Psoas muscle (tissue), 8 donors: ENCODE results near the gene PRIM2. TPM values are rescaled to one million over a fixed set of nuclear protein-coding genes. Genes with fewer than 3 reads are reported as not detected.
"Not testable (repeated sequence)": the region's sequence is repeated elsewhere in the genome, so short reads cannot be mapped to it uniquely, and the experiment has no call there.

Source experiments
- ATAC-seq, 4 donors: fragments of 200-7000 bp; cut with Tn5 transposase; one replicate each; pipeline ENCODE4 v1.9.1; 2020; ENCODE audit warnings: moderate library complexity in 3 of 4, mild to moderate bottlenecking in 2 of 4
- DNase-seq, 2 donors: peaks; one replicate each; pipeline ENCODE4 v3.0.0-alpha.2; 2020
- H3K27ac ChIP-seq: fragments of 200-600 bp; one replicate; pipeline ENCODE4 v1.8.0; 2022
- H3K27me3 ChIP-seq, 3 donors: fragments of 200-600 bp in 1 of 3; one replicate each; pipeline versions ENCODE4 v1.6.1 to v1.8.0; 2013 to 2022; ENCODE audit warnings: low read length in 2 of 3, mild to moderate bottlenecking in 2 of 3, moderate library complexity in 1 of 3; ENCODE audit not compliant: insufficient read depth in 3 of 3
- H3K36me3 ChIP-seq, 2 donors: fragments of 200-600 bp in 1 of 2; one replicate each; pipeline versions ENCODE4 v1.6.1 to v1.8.0; 2013 to 2022; ENCODE audit warnings: low read depth in 1 of 2, mild to moderate bottlenecking in 1 of 2, moderate library complexity in 1 of 2; ENCODE audit not compliant: insufficient read depth in 1 of 2
- H3K4me1 ChIP-seq: fragments of 200-600 bp; one replicate; pipeline ENCODE4 v1.8.0; 2022
- H3K4me3 ChIP-seq: fragments of 200-600 bp; one replicate; pipeline ENCODE4 v1.8.0; 2022; ENCODE audit warnings: mild to moderate bottlenecking
- H3K9me3 ChIP-seq: fragments of 200-600 bp; one replicate; pipeline ENCODE4 v1.8.0; 2022
- WGBS, 3 donors: extraction: QIAGEN DNeasy Blood & Tissue Kit; methylation state at CpG; one replicate each; pipeline versions ENCODE4 v1.1.6 to v1.1.7; 2013; 5-methylcytosine and 5-hydroxymethylcytosine counted together
- intact Hi-C, 2 donors: fragments of 100-400 bp; cut with DNase I; formaldehyde crosslinking; loops; one replicate each; pipeline versions ENCODE4 v1.11.0 to v1.14.2; 2022
- polyA plus RNA-seq, 3 donors: library from polyadenylated mRNA; stranded (reverse); fragments of 200-250 nt; gene quantifications; one replicate each; pipeline ENCODE4 v1.2.3, GENCODE V29; 2013
- total RNA-seq, 4 donors: library from RNA; stranded (reverse); fragmentation: NEBNext Ultra II Directional in 2 of 4; extraction: Animal tissue kit (Norgen Biotek cat#: 25700) in 2 of 4; gene quantifications; one replicate each; pipeline versions ENCODE4 v1.2.1 to v1.2.4, GENCODE V29; 2021 to 2023
- donor health status: healthy with polysubstance abuse.
- donor health status: DM: no; HTN: no; CAD: no; lungs with moderate emphysema.
- donor health status: Bipolar disorder and iron deficiency.
- donor health status: healthy.
- donor health status: DM: yes; HTN: yes; CAD: no.
- donor health status: DM: no; HTN: no; CAD: no.
- donor health status: DM: no; HTN: no; CAD: no.
- donor health status: DM: yes; HTN: yes; CAD: no.

The PRIM2 gene
- total and polyA plus RNA-seq, 7 donors: 1.7 to 5.9 (median 2.5) TPM

DNA sequence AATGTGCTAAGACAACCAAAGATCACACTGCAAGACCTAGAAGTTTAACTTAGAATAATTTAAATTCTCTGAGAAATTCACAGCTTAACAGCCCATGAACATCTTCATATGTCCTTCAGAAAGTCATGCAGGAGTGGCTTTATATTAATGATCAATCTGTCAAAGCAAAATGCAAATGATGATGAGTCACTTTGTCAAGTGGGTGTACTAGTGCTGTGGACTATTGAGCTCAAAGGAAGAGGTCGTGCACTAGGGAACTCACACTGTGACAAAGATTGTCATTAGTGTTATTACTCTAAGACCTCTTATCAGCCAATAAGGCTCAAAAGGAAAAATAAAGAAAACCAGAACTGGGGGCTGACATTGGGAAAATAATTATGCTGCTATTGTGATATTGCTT is 343.5 kb downstream of the PRIM2 start:
- intact Hi-C loops, H3K4me1 ChIP-seq, H3K9me3 ChIP-seq, H3K27ac ChIP-seq, H3K27me3 ChIP-seq, ATAC-seq, H3K36me3 ChIP-seq, DNase-seq, H3K4me3 ChIP-seq: not testable (repeated sequence)
- WGBS, 3 donors: 71 to 82% (median 79%) methylated on average over 1 of the region's 1 CpG

DNA sequence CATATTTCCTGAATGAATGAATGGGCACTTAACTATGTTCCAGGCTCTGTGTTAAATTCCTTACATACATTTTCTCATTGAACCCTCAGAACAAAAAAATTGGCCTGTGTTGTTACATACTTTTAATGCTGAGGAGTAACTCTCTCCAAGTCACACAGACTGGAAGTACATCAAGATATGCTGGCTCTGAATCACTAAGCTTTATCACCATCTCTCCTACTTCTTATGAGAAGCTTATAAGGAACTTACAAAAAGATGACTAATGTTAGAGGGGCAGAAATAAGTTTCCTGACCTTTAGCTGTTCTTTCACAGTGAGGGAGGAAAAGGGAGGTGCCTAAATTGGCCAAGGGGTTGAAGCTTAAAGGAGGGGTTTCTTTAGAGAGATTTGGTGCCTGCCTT is 350.7 kb downstream of the PRIM2 start:
- H3K9me3 ChIP-seq, intact Hi-C loops, ATAC-seq, H3K4me1 ChIP-seq, DNase-seq, H3K27me3 ChIP-seq, H3K36me3 ChIP-seq, H3K4me3 ChIP-seq, H3K27ac ChIP-seq: not testable (repeated sequence)

DNA sequence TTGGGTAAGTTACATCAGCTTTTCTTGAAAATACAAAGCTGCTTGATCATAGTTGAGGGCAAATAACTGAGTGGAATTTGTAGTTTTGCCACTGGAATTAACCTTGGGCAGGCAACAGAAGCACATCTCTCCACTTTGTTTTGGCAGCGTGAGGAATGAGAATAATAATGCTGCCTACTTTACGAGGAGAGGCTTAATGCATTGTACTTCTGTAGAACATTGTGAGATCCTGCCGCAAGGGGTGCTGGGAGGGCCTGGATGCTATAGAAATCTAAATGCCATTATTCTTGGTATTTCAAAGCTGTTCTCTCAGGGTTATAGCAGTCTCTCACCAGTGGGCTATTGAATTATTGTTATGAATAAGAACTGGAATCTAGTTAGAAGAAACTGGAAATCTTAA is 353.8 kb downstream of the PRIM2 start:
- DNase-seq, H3K4me1 ChIP-seq, H3K9me3 ChIP-seq, H3K27me3 ChIP-seq, H3K36me3 ChIP-seq, ATAC-seq, H3K27ac ChIP-seq, H3K4me3 ChIP-seq, intact Hi-C loops: not testable (repeated sequence)
- 63 to 76% (median 74%) methylated on average over 3 of the region's 3 CpGs for WGBS, 3 donors

DNA sequence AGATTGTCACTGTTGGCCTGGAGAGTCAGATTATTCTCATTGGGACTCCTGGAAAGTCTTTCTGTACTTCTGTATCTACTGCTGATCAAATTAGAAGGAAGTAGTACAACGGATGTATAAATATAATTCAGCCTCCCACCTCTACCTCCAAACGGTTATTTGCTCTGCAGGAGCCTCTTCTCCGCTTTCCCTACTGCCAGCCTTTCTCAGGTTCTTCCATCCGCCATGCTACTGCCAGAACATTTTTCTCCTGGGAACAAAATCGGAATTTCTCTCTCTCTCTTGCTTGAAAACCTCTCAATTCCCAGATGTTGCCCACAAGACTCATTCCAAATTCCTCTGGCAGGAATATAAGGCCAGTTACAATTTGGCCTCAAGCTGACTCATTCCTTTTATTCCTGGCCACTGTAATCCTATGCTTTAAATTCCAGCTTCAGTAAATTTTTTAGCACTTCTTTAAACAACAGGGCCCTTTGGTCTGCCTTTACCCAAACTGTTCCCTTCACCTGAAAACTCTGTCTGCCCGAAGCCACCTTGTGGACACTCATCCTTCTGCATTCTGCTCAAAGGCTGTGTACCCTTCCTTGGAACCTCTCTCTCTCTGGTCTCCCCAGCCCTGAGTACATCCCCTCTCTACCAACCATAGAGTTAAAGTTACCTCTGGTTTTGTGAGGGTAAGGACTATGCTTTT is 354.7 kb downstream of the PRIM2 start:
- intact Hi-C loops, H3K9me3 ChIP-seq, H3K36me3 ChIP-seq, ATAC-seq, H3K27me3 ChIP-seq, H3K27ac ChIP-seq, H3K4me3 ChIP-seq, H3K4me1 ChIP-seq, DNase-seq: not testable (repeated sequence)
- 46 to 62% (median 53%) methylated on average over 6 of the region's 6 CpGs for WGBS, 3 donors

DNA sequence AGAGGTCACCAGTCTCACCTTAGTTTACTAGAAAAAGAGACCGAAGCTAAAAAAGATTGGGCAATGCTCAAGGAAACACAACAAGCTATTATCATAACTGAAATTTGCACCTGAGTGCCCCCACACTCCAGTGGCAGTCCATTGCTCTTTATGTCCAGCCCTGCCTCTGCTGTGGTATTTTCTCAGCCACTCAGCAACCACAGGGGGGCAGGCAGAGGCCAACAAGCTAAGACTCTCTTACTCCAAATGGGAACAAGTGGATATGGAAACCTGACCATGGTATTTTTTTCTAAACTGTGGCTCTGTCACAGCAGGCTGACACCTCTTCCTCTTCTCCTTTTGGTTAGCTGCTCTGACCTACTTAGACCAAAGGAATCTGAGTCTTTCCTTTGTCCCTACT is 355.9 kb downstream of the PRIM2 start:
- H3K9me3 ChIP-seq, H3K4me1 ChIP-seq, H3K27ac ChIP-seq, DNase-seq, H3K27me3 ChIP-seq, ATAC-seq, H3K4me3 ChIP-seq, H3K36me3 ChIP-seq, intact Hi-C loops: not testable (repeated sequence)
- WGBS, 3 donors: 88 to 100% (median 89%) methylated on average over 1 of the region's 1 CpG

DNA sequence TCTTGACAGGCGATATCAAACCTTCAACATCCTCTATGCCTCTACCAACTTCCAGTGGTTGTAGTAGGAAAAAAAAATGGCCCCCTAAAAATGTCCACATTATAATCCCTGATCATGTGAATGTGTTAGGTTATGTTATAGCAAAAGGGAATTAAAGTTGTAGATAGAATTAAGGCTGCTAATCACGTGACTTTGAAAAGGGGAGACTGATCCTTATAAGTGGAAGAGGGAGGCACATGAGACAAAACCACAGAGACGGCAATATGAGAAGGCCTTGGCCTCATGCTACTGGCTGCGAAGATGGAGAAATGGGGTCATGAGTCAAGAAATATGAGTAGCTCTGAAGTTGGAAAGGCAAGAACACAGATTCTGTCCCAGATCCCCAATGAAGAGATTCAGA is 358.0 kb downstream of the PRIM2 start:
- H3K9me3 ChIP-seq, intact Hi-C loops, DNase-seq, ATAC-seq, H3K4me1 ChIP-seq, H3K27ac ChIP-seq, H3K27me3 ChIP-seq, H3K4me3 ChIP-seq, H3K36me3 ChIP-seq: not testable (repeated sequence)
- WGBS, 3 donors: 68 to 74% (median 74%) methylated on average over 4 of the region's 4 CpGs

DNA sequence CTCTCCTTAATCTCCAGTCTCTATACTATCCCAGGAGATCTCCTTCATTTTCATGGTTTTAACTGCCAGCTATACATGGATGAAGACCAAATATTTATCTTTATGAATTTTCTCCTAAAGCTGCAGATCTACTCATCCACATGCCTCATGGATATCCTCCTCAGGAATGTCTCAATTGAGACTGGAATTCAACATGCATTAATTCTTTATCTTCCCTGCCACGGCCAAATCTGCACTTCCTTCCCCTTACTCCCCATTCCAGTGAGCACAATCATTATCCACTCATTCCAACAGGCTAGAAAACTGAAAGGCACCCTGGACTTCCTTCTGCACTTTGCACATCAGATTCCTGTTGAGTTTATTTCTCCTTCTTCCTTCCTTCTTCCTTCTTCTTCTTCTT is 379.0 kb downstream of the PRIM2 start:
- H3K9me3 ChIP-seq, H3K4me1 ChIP-seq, DNase-seq, ATAC-seq, intact Hi-C loops, H3K36me3 ChIP-seq, H3K4me3 ChIP-seq, H3K27me3 ChIP-seq, H3K27ac ChIP-seq: not testable (repeated sequence)
- 67% methylated on average over 1 of the region's 1 CpG; no CpG with 5 or more reads in 1 of the 3 donors for WGBS, 3 donors

Other genes starting within 250 kb of the PRIM2 start
- gene ZNF451, start 227.4 kb upstream of the PRIM2 start, total RNA-seq: 10 to 100 TPM; 20.4 to 27.6 (median 23.7) TPM
- 10 to 100 TPM in 1 of 3 donors, 1 to 10 TPM in 2; 6.3 to 11.9 (median 7.1) TPM for gene ZNF451, start 227.4 kb upstream of the PRIM2 start, polyA plus RNA-seq
- gene BAG2, start 145.3 kb upstream of the PRIM2 start, total RNA-seq: 1 to 10 TPM; 7.3 to 9.3 (median 8.5) TPM
- 10 to 100 TPM in 1 of 3 donors, 1 to 10 TPM in 2; 5.8 to 17.6 (median 6.4) TPM for gene BAG2, start 145.3 kb upstream of the PRIM2 start, polyA plus RNA-seq
- gene RAB23, start 95.3 kb upstream of the PRIM2 start, total RNA-seq: 10 to 100 TPM in 1 of 4 donors, 1 to 10 TPM in 3; 5.9 to 10.1 (median 6.0) TPM
- 10 to 100 TPM in 1 of 3 donors, 1 to 10 TPM in 2; 3.9 to 14.1 (median 4.3) TPM for gene RAB23, start 95.3 kb upstream of the PRIM2 start, polyA plus RNA-seq